Osteoblast (primary cell): ENCODE results near the gene ZNF618. TPM values are rescaled to one million over a fixed set of nuclear protein-coding genes. Genes with fewer than 3 reads are reported as not detected.
A peak's percentile ranks its signal among the peaks of the same experiment; 100 is the strongest.

ENCODE experiments used
- DNase-seq: peaks from one replicate; pipeline ENCODE4 v3.0.0; 2011; ENCODE audit warnings: low spot score, mixed read lengths; ENCODE audit not compliant: insufficient read length; ENCODE audit errors: missing footprints
- H2AFZ ChIP-seq: 2 replicates; pipeline ENCODE4 v1.6.0; 2011; ENCODE audit warnings: mild to moderate bottlenecking, low read length
- H3K27ac ChIP-seq: 2 replicates; pipeline ENCODE4 v1.5.1; 2011; ENCODE audit warnings: mild to moderate bottlenecking, low read depth, low read length, moderate library complexity
- H3K27me3 ChIP-seq: 2 replicates; pipeline ENCODE4 v1.6.0; 2012; ENCODE audit warnings: mild to moderate bottlenecking, control low read depth, inconsistent platforms, low read length, moderate library complexity; ENCODE audit not compliant: insufficient read depth
- H3K36me3 ChIP-seq: 2 replicates; pipeline ENCODE4 v1.5.1; 2011; ENCODE audit warnings: mild to moderate bottlenecking, low read length, control low read depth, moderate library complexity; ENCODE audit not compliant: insufficient read depth
- H3K4me1 ChIP-seq: 2 replicates; pipeline ENCODE4 v1.5.1; 2011; ENCODE audit warnings: mild to moderate bottlenecking, low read length, control low read depth, moderate library complexity; ENCODE audit not compliant: insufficient read depth
- H3K4me2 ChIP-seq: 2 replicates; pipeline ENCODE4 v1.6.0; 2011; ENCODE audit warnings: mild to moderate bottlenecking, low read length; ENCODE audit not compliant: insufficient read depth
- H3K4me3 ChIP-seq: fragments of 200-600 bp; sonication (generic); 3 replicates; pipeline ENCODE4 v1.5.1; 2012; ENCODE audit warnings: mild to moderate bottlenecking, low read length, inconsistent platforms; ENCODE audit not compliant: insufficient read depth
- H3K79me2 ChIP-seq: 2 replicates; pipeline ENCODE4 v1.6.0; 2012; ENCODE audit warnings: mild to moderate bottlenecking, low read length, control low read depth, inconsistent platforms; ENCODE audit not compliant: insufficient read depth
- H3K9me3 ChIP-seq: 2 replicates; pipeline ENCODE4 v1.5.1; 2011; ENCODE audit warnings: low read depth, low read length, control low read depth
- H4K20me1 ChIP-seq: 2 replicates; pipeline ENCODE4 v1.6.0; 2012; ENCODE audit warnings: mild to moderate bottlenecking, low read length, control low read depth; ENCODE audit not compliant: insufficient read depth
- total RNA-seq: library from RNA; depleted of rRNA; stranded (reverse); fragments of >200 nt; gene quantifications from 2 replicates; pipeline ENCODE4 v1.2.3, GENCODE V29; 2012
- TF ChIP-seq, protein P1 (sequence below): IDR thresholded peaks from 2 replicates; pipeline ENCODE4 v1.5.1; 2011; ENCODE audit warnings: mild to moderate bottlenecking, low read depth, low read length, moderate library complexity; ENCODE audit errors: extremely low read depth

Gene ZNF618
- total RNA-seq, 1 donor: 10.1 TPM

DNA sequence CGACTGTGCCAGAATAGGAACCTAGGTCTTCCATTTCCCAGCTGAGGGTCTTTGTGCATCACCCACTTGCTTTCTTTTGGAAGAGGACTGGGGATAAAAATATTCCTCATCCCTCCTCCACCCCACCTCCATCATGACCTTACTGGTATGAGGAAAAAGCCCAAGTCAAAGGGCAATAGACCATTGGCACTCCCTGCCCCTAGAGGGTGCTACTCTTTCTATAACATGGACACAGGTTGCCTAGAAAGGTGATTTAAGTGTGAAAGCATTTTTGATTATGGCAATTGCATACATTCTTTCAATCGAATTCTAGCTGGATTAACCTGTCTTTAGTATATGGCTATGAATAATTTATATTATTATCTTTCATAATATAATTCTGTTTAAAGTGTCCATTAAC is 22.8 kb upstream of the ZNF618 start:
- DNase-seq: no peak
- Histone ChIP-seq H3K9me3 (peaks cover 3% of the 10 kb centered on the region), H3K4me2 (no peak overlapping the region), H3K27ac (no peak overlapping the region), H3K79me2 (no peaks in the 10 kb centered on the region), H3K36me3 (no peaks in the 10 kb centered on the region), H4K20me1 (no peaks in the 10 kb centered on the region), H3K4me1 (peaks cover 3% of the 10 kb centered on the region), H3K27me3 (no peaks in the 10 kb centered on the region), H3K4me3 (no peak overlapping the region), H2AFZ (no peak overlapping the region)
- TF ChIP-seq, protein P1, sequence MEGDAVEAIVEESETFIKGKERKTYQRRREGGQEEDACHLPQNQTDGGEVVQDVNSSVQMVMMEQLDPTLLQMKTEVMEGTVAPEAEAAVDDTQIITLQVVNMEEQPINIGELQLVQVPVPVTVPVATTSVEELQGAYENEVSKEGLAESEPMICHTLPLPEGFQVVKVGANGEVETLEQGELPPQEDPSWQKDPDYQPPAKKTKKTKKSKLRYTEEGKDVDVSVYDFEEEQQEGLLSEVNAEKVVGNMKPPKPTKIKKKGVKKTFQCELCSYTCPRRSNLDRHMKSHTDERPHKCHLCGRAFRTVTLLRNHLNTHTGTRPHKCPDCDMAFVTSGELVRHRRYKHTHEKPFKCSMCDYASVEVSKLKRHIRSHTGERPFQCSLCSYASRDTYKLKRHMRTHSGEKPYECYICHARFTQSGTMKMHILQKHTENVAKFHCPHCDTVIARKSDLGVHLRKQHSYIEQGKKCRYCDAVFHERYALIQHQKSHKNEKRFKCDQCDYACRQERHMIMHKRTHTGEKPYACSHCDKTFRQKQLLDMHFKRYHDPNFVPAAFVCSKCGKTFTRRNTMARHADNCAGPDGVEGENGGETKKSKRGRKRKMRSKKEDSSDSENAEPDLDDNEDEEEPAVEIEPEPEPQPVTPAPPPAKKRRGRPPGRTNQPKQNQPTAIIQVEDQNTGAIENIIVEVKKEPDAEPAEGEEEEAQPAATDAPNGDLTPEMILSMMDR: peak; percentile 55

DNA sequence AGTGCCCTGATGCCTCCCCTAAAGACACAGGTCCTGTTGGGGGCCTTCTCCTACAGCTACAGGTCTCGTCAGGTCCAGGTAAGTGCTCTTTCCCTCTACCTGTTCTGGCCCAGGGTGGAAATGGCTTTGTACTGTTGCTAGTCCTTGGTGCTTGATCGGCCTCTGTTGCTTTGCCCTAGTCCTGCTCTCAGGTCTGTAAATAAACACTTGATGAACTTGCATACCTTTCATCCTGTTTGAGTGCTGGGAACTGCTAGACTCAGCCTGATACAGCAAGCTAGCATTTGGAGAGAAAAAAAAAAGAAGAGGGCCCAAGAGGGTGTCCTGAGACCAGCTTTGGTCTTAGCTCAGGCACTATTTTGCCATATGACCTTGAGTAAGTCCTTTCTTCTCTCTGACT is 21.8 kb upstream of the ZNF618 start:
- Histone ChIP-seq H2AFZ (no peak overlapping the region), H3K4me3 (no peak overlapping the region), H3K36me3 (no peaks in the 10 kb centered on the region), H3K79me2 (no peaks in the 10 kb centered on the region), H3K27ac (no peak overlapping the region), H3K4me2 (no peak overlapping the region), H3K4me1 (peaks cover 3% of the 10 kb centered on the region), H3K27me3 (no peaks in the 10 kb centered on the region), H3K9me3 (peaks cover 3% of the 10 kb centered on the region), H4K20me1 (no peaks in the 10 kb centered on the region)
- TF ChIP-seq, protein P1: no peak
- no peak for DNase-seq

DNA sequence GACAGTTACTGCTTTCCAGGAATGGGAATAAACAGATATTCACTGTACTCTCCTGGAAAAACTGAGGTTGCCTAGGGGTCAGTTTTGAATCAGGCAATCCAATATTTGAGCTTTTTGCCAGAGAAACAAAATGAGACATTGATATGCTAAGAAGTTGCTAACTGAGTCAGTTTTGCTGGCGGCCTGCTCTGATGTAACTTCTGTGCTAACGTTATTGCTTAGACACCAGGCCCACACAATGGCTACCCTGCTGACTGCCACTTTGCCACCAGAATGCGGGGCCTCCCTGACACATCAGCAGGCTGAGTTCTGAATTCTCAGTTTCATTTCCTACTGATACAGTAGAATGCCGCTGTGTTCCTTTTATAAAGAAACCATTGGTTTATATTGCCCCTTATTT is 18.2 kb upstream of the ZNF618 start:
- Histone ChIP-seq H3K27me3 (peaks cover 18% of the 10 kb centered on the region), H3K4me2 (no peak overlapping the region), H3K27ac (no peak overlapping the region), H3K4me3 (no peak overlapping the region), H3K36me3 (no peaks in the 10 kb centered on the region), H2AFZ (peak overlapping the region; percentile 28), H3K4me1 (peaks cover 3% of the 10 kb centered on the region), H4K20me1 (no peaks in the 10 kb centered on the region), H3K79me2 (no peaks in the 10 kb centered on the region), H3K9me3 (no peaks in the 10 kb centered on the region)
- TF ChIP-seq, protein P1: no peak
- DNase-seq: peak; percentile 82

DNA sequence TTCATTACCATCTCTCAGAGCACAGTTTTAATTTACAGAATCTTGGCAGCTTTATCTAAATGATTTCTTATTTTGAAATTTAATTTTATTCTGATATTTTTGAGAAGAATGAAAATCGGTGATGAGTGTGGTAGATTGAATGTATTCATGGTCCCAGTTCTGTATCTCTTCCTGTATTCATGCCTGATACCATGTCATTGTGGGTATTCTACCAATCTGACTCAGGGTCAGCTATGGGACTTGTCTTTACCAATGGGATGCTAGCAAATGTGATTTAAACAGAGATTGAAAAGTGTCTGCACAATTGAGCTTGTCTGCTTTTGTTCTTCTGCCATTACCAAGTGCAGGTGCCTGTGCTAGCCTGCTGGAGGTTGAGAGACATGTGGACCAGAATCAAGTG is 17.8 kb upstream of the ZNF618 start:
- TF ChIP-seq, protein P1: no peak
- no peak for DNase-seq
- Histone ChIP-seq H3K4me2 (no peak overlapping the region), H3K79me2 (no peaks in the 10 kb centered on the region), H3K27ac (no peak overlapping the region), H3K36me3 (no peaks in the 10 kb centered on the region), H2AFZ (no peak overlapping the region), H4K20me1 (no peaks in the 10 kb centered on the region), H3K9me3 (no peaks in the 10 kb centered on the region), H3K27me3 (peaks cover 21% of the 10 kb centered on the region), H3K4me3 (no peak overlapping the region), H3K4me1 (peaks cover 3% of the 10 kb centered on the region)
